GM12865 (cell line): Measurements from ENCODE around the gene GPR35.

Experiments used
- DNase-seq: peaks from one replicate; pipeline ENCODE4 v3.0.0; 2010; ENCODE audit warnings: low read depth
- H3K4me3 ChIP-seq: 2 replicates; pipeline ENCODE4 v1.5.1; 2011; ENCODE audit warnings: mild to moderate bottlenecking, low read depth, low read length, control low read depth
- CTCF ChIP-seq: IDR thresholded peaks from 2 replicates; pipeline ENCODE4 v1.5.1; 2011; ENCODE audit warnings: low read length, control low read depth, low read depth, inconsistent platforms; ENCODE audit not compliant: insufficient read depth; ENCODE audit errors: missing control alignments

GPR35 gene

GRCh38 chr2:240597419-240598181, 27.7 kb upstream of the GPR35 start:
- no peak overlapping the region for H3K4me3 ChIP-seq
- TF ChIP-seq CTCF: no peak
- no peak for DNase-seq

- TF ChIP-seq CTCF: no peak
- no peak overlapping the region for H3K4me3 ChIP-seq
- no peak for DNase-seq
These were observed 26.9 kb upstream of the GPR35 start for GRCh38 chr2:240598311-240598911.

- no peak overlapping the region for H3K4me3 ChIP-seq
- no peak for DNase-seq
- TF ChIP-seq CTCF: no peak
These were observed 26.1 kb upstream of the GPR35 start for GRCh38 chr2:240599141-240599583.

GRCh38 chr2:240600451-240600961, 24.8 kb upstream of the GPR35 start:
- no peak for DNase-seq
- no peak for TF ChIP-seq CTCF
- H3K4me3 ChIP-seq: no peak overlapping the region

GRCh38 chr2:240601061-240601830, 24.0 kb upstream of the GPR35 start:
- no peak for DNase-seq

GRCh38 chr2:240601831-240602160, 23.5 kb upstream of the GPR35 start:
- no peak for TF ChIP-seq CTCF
- no peak overlapping the region for H3K4me3 ChIP-seq
- no peak for DNase-seq

More at GRCh38 chr2:240601061-240601830, 24.0 kb upstream of the GPR35 start:
- no peak for TF ChIP-seq CTCF
- no peak overlapping the region for H3K4me3 ChIP-seq
